ENCODE results near the gene IL17A. TPM values are rescaled to one million over a fixed set of nuclear protein-coding genes. Genes with fewer than 3 reads are reported as not detected.
A peak's percentile ranks its signal among the peaks of the same experiment; 100 is the strongest.
"Not testable (repeated sequence)": the region's sequence is repeated elsewhere in the genome, so short reads cannot be mapped to it uniquely, and the experiment has no call there.

IL17A gene
- total RNA-seq, 2 donors from 2014 or later = not detected

DNA sequence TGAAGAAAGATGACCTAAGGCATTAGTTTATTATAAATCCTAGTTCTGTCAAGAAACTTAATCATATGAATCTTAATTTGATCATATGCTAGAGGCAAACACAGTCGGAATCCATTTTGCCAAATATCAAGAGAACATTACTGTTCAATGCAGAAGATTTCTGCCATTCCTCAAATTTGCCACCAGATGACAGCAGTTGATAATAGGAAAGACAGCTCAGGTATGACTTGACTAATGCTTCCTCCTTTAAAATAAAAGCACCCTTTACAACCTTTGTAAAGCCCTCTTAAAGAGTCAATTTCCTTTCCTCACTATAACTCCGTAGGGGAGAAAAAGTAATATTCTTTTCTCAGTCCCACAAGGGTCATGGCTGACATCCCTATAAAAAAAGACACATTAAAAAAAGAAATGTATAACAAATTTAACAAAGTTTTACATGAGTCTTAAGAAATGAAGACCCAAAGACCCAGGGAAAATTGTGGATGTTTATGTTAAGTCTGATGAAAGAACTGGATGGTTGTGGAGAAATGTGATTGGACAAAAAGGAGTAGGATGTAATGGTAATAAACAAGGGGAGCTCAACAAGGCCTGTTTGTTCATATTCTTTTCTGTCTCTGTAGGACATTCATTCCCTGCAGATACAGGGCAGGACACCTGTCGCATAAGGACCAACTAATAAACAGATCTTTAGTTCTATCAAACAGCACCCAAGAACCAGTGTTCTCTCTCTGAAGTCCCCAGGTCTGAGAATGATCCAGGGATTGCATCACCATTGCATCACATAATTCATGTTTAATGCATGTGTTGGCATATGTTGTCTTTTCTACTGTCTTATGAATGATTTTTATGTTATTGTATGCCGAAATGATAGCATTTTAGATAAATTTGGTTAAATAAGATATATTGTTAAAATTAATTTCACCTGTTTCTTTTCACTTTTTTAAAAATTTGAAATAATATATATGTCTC is 23.0 kb upstream of the IL17A start:
- WGBS, 2 donors = 51% methylated on average over 4 of the region's 4 CpGs
- no peak overlapping the region for H3K27ac ChIP-seq
- no peak for ATAC-seq

DNA sequence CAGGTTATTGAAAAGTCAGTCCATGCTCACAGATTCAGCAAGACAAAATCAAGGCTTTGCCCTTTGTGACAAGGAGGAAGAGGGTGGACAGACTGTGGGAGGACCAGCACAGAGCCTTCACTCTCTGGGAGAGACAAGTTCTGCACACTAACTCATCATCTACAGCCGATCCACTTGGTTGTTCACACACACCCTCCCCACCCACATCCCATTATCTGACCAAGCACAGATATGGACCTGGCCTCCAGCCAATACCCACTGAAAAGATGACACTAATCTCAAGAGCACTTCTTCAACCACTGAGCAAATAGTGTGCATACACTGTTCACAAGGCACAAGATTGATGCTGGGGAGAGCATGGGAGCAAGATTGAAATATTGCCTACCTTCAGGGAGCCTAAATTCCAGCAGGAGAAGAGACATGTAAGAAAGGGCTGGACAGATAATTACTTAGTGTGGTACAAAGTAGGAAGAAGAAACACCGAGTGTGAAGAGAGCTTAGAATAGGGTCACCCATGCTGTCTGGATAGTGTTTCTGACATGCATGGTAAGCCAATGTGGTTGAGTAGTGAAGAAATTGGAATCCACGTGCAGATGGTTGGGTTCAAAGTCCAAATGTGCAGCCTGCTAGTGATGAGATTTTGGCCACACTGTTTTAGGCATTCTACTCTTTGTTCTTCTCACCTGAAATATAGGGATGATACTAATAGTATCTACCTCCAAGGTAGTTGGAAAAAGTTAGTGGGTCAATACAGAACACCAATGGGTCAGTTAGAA is 21.7 kb upstream of the IL17A start:
- Histone ChIP-seq H3K4me1 (no peaks in the 10 kb centered on the region), H3K36me3 (replicated peaks in 1 of 2; ENCODE audit: insufficient read depth in 1 of 2, low read depth in 2 of 2) (no peaks in the 10 kb centered on the region), H3K27ac (no peak overlapping the region), H3K9me3 (peaks cover 0 to 3% (median 0%) of the 10 kb centered on the region in 3 donors), H3K4me3 (no peak overlapping the region), H3K27me3 (no peaks in the 10 kb centered on the region)
- no peak for ATAC-seq
- intact Hi-C loops (cut with DNase I) = no loop called here
- TF ChIP-seq, protein P1, sequence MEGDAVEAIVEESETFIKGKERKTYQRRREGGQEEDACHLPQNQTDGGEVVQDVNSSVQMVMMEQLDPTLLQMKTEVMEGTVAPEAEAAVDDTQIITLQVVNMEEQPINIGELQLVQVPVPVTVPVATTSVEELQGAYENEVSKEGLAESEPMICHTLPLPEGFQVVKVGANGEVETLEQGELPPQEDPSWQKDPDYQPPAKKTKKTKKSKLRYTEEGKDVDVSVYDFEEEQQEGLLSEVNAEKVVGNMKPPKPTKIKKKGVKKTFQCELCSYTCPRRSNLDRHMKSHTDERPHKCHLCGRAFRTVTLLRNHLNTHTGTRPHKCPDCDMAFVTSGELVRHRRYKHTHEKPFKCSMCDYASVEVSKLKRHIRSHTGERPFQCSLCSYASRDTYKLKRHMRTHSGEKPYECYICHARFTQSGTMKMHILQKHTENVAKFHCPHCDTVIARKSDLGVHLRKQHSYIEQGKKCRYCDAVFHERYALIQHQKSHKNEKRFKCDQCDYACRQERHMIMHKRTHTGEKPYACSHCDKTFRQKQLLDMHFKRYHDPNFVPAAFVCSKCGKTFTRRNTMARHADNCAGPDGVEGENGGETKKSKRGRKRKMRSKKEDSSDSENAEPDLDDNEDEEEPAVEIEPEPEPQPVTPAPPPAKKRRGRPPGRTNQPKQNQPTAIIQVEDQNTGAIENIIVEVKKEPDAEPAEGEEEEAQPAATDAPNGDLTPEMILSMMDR (IDR thresholded peaks at IDR 0.05) = no peak
- no peak for TF ChIP-seq POLR2A (IDR thresholded peaks at IDR 0.05)
- DNase-seq = no peak
- 44 to 48% methylated on average over 3 of the region's 3 CpGs for WGBS, 2 donors

More for the DNA sequence above, 23.0 kb upstream of the IL17A start:
- H3K4me3 ChIP-seq = no peak overlapping the region
- TF ChIP-seq, protein P1 (IDR thresholded peaks at IDR 0.05) = peak in 6 of 7 experiments; percentile 20 to 61 (median 50)
- no peak for TF ChIP-seq POLR2A (IDR thresholded peaks at IDR 0.05)
- intact Hi-C loops (cut with DNase I) = no loop called here
- no peaks in the 10 kb centered on the region for H3K36me3 ChIP-seq (replicated peaks in 1 of 2; ENCODE audit: insufficient read depth in 1 of 2, low read depth in 2 of 2)
- no peaks in the 10 kb centered on the region for H3K4me1 ChIP-seq
- no peaks in the 10 kb centered on the region for H3K27me3 ChIP-seq
- peaks cover 0 to 3% (median 0%) of the 10 kb centered on the region in 3 donors for H3K9me3 ChIP-seq
- no peak for DNase-seq

DNA sequence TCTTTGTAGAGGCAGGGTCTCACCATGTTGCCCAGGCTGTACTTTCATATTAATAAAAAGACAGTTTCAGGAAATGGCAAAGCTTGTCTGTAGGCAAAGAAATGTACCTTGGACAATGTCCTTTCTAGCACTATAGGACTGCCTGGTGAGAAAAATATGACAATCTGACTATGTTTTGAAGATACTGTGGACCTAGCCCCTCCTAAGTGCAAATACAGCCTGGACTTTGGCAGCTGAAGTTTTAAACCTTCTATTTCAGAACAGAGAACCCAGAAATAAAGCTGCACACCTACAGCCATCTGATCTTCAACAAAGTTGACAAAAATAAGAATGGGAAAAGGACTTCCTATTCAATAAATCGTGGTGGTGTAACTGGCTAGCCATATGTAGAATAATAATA is 18.9 kb upstream of the IL17A start:
- Histone ChIP-seq H3K36me3 (replicated peaks in 1 of 2; ENCODE audit: insufficient read depth in 1 of 2, low read depth in 2 of 2) (no peaks in the 10 kb centered on the region), H3K27me3 (no peaks in the 10 kb centered on the region), H3K4me1 (no peaks in the 10 kb centered on the region), H3K4me3 (no peak overlapping the region), H3K9me3 (peaks cover 0 to 3% (median 0%) of the 10 kb centered on the region in 3 donors), H3K27ac (no peak overlapping the region)
- DNase-seq (no peak), ATAC-seq (no peak)
- TF ChIP-seq, protein P1 (IDR thresholded peaks at IDR 0.05) = no peak
- TF ChIP-seq POLR2A (IDR thresholded peaks at IDR 0.05) = no peak
- intact Hi-C loops (cut with DNase I) = no loop called here
- 89 to 95% methylated on average over 1 of the region's 1 CpG for WGBS, 2 donors

DNA sequence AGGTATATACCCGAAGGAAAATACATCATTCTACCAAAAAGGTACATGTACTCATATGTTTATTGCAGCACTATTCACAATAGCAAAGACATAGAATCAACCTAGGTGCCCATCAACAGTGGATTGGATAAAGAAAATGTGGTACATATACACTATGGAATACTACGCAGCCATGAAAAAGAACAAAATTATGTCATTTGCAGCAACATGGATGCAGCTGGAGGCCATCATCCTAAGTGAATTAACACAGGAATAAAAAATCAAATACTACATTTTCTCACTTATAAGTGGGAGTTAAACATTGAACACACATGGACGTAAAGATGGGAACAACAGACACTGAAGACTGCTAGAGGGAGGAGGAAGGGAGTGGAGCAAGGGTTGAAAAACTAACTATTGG is 17.8 kb upstream of the IL17A start:
- ATAC-seq; H3K9me3 ChIP-seq; H3K27me3 ChIP-seq; H3K4me3 ChIP-seq; H3K4me1 ChIP-seq; H3K27ac ChIP-seq; DNase-seq; H3K36me3 ChIP-seq (replicated peaks in 1 of 2; ENCODE audit: insufficient read depth in 1 of 2, low read depth in 2 of 2); intact Hi-C loops (cut with DNase I): not testable (repeated sequence)
- 24 to 31% methylated on average over 3 of the region's 3 CpGs for WGBS, 2 donors

DNA sequence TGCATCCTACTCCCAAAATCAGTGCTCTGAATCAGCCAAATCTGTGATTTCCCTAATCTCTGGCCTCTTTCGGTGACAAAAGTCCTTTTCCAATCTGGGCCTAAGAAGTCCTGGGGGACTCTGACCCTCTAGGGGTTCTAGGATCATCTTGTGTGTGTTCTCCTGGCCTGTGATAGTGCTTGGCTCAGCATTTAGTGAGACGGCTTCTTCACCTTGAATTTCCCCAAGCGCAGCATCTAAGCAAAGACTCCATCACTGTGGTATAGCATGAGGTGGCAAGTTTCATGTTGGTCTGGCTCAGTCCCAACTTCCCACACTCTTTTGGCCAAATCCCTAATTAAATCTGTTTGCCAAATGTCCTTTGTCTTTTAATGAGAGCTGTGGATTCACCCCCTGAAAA is 12.1 kb upstream of the IL17A start:
- DNase-seq (no peak), ATAC-seq (no peak)
- WGBS, 2 donors = 85 to 89% methylated on average over 3 of the region's 3 CpGs
- Histone ChIP-seq H3K27me3 (no peaks in the 10 kb centered on the region), H3K36me3 (replicated peaks in 1 of 2; ENCODE audit: insufficient read depth in 1 of 2, low read depth in 2 of 2) (no peaks in the 10 kb centered on the region), H3K4me1 (no peaks in the 10 kb centered on the region), H3K9me3 (no peaks in the 10 kb centered on the region), H3K4me3 (no peak overlapping the region), H3K27ac (no peak overlapping the region)
- TF ChIP-seq POLR2A (IDR thresholded peaks at IDR 0.05) = no peak
- TF ChIP-seq, protein P1 (IDR thresholded peaks at IDR 0.05) = no peak
- intact Hi-C loops (cut with DNase I) = no loop called here
